Measurements from ENCODE around the gene STX19.

The STX19 gene

DNA sequence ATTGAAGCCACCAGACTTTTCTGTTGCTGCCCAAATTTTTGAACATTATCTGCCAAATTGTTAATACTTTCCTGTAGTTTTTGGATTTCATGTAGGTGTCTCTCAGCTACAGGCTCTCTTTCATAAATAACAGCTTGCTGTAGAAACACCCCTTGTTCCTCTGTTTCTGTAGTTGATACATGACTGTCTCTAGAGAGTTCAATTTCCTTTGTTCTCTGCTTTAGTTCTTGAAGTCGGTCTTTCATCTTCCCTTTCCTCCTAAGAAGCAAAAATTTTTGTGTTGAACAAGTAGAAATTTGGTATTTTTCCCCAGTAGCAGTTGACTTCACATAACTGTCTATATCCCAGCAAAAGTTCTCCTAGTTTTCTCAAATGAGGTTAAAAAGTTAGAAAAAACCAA is 13.4 kb downstream of the STX19 start:
- Mint-ChIP-seq H3K4me3 (no peak overlapping the region), H3K36me3 (ENCODE audit: insufficient read depth) (no peaks in the 10 kb centered on the region), H3K27ac (ENCODE audit: low read depth) (no peak overlapping the region), H3K4me1 (peaks cover 11% of the 10 kb centered on the region), H3K9me3 (no peaks in the 10 kb centered on the region), H3K27me3 (no peaks in the 10 kb centered on the region)
- ATAC-seq (replicated peaks; ENCODE audit: extremely low read depth, poor library complexity, severe bottlenecking) (no peak), DNase-seq (ENCODE audit: low spot score in 2 of 2) (no peak)

DNA sequence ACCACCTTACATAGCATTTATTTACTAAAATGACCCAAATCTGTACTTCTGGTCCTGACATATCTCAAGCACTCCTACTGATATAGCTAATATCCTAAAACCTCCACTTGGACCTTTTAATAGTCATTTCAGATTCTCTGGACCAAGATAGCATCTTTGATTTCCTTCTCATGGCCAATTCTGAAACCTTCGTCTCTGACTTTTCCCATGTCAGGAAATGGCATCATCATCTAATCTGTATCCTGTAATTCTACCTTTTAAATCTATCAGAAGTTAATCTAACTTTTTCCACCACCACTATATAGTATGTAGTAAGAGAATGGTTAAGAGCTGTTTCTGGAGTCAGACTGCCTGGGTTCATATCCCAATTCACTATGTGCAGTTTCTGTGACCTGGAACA is 16.2 kb downstream of the STX19 start:
- DNase-seq (ENCODE audit: low spot score in 2 of 2) (no peak), ATAC-seq (replicated peaks; ENCODE audit: extremely low read depth, poor library complexity, severe bottlenecking) (no peak)
- Mint-ChIP-seq H3K36me3 (ENCODE audit: insufficient read depth) (no peaks in the 10 kb centered on the region), H3K27me3 (no peaks in the 10 kb centered on the region), H3K4me3 (no peak overlapping the region), H3K9me3 (no peaks in the 10 kb centered on the region), H3K27ac (ENCODE audit: low read depth) (no peak overlapping the region), H3K4me1 (peaks cover 6% of the 10 kb centered on the region)

DNA sequence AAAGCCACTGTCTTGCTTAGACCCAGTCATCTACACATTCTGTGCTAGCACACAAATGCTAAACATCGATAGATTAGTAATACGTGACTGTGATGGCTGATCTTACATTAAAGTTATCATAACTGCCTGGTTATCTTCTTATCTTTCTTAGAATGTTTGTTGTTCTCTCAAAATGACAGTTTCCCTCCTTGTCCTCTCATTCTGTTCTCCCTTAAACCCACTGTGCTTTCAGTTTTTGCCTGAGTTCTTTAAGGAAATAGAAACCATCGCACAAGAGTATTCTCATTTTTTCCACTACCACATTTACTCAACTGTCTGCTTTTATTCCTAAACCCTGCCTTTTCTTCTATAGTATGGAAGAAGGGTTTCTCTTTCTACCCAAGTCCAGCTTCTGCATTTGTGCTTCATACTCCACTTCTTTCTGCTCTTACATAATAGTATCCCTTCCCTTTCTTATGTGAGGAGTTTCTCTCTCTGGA is 17.1 kb downstream of the STX19 start:
- Mint-ChIP-seq H3K4me1 (peaks cover 6% of the 10 kb centered on the region), H3K27ac (ENCODE audit: low read depth) (no peak overlapping the region), H3K27me3 (no peaks in the 10 kb centered on the region), H3K36me3 (ENCODE audit: insufficient read depth) (no peaks in the 10 kb centered on the region), H3K9me3 (no peaks in the 10 kb centered on the region), H3K4me3 (no peak overlapping the region)
- DNase-seq (ENCODE audit: low spot score in 2 of 2) (no peak), ATAC-seq (replicated peaks; ENCODE audit: extremely low read depth, poor library complexity, severe bottlenecking) (no peak)

DNA sequence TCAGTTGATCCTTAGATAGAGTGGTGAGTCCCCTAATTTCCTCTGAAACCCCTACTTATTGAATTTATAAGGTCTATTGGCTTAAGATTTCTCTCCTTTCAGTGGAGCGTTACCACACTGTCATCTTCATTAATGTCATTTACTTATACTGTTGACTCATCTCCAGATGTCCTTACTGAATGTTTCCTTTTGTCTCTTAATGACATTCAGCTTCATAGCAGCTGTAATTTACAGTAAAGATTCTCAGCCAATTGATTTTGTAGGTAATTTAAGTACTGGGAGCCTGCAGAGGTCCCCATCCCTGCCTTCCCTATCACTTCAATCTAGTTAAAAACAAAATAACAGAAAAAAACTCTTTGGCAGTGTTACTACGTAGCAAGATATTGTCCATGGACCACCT is 18.8 kb downstream of the STX19 start:
- Mint-ChIP-seq H3K9me3 (no peaks in the 10 kb centered on the region), H3K4me3 (no peak overlapping the region), H3K36me3 (ENCODE audit: insufficient read depth) (no peaks in the 10 kb centered on the region), H3K27ac (ENCODE audit: low read depth) (no peak overlapping the region), H3K4me1 (peaks cover 6% of the 10 kb centered on the region), H3K27me3 (no peaks in the 10 kb centered on the region)
- no peak for ATAC-seq (replicated peaks; ENCODE audit: extremely low read depth, poor library complexity, severe bottlenecking)
- DNase-seq (ENCODE audit: low spot score in 2 of 2) = no peak

DNA sequence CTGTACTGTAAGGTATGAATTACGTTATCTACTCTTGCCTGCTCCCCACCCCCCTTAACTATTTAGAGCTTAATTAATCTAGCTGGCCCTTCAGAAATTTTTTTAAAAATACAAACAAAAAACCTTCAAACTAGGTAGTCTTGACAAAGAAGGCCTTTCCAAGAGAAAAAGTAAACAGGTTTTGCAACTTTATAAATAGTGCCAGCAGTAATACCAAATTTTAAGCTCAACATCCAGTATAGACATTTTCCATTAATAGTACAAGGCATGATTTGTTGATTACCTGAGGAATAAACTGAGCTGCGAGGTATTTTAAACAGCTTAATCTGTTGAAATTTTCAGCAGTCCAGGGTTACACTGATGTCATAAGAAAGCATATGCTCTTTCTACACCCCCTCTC is 20.1 kb downstream of the STX19 start:
- no peak for DNase-seq (ENCODE audit: low spot score in 2 of 2)
- no peaks in the 10 kb centered on the region for H3K27me3 Mint-ChIP-seq
- no peak for ATAC-seq (replicated peaks; ENCODE audit: extremely low read depth, poor library complexity, severe bottlenecking)

DNA sequence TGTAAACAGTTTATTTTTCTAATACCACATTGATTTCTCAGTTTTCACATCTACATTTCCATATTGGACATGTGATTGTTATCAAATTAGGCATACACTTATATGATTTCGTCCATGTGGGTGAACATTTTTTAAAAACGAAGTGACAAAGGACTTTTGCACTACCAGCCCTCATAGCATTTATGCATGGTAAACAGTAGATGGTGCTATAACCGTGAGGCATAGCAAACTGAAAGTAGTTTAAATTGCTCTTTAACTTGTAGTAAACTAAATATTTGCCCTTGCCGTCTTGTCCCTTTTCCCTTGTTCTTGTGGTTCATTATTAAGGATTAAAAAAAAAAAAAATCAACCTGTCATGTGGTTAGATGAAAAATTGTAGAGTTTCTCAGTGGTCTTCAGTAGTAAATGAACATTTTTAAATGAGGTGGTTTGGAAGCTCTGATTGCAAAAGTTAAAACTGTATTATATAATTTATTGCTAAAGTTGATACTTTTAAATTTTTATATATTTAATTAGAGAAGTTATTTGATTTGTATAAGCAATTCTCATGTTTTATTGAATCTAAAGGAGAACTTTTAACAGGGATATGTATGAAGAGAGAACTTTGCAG is 24.0 kb downstream of the STX19 start:
- ATAC-seq (replicated peaks; ENCODE audit: extremely low read depth, poor library complexity, severe bottlenecking) (peak; percentile 71), DNase-seq (ENCODE audit: low spot score in 2 of 2) (no peak)
- Mint-ChIP-seq H3K4me1 (no peaks in the 10 kb centered on the region), H3K27ac (ENCODE audit: low read depth) (peak overlapping the region; percentile 47), H3K36me3 (ENCODE audit: insufficient read depth) (peaks cover 3% of the 10 kb centered on the region), H3K9me3 (no peaks in the 10 kb centered on the region), H3K4me3 (peak overlapping the region; percentile 46), H3K27me3 (no peaks in the 10 kb centered on the region)

More for the DNA sequence above, 20.1 kb downstream of the STX19 start:
- H3K36me3 Mint-ChIP-seq (ENCODE audit: insufficient read depth) = no peaks in the 10 kb centered on the region
- no peaks in the 10 kb centered on the region for H3K9me3 Mint-ChIP-seq
- H3K4me3 Mint-ChIP-seq = no peak overlapping the region
- H3K4me1 Mint-ChIP-seq = peaks cover 6% of the 10 kb centered on the region
- H3K27ac Mint-ChIP-seq (ENCODE audit: low read depth) = no peak overlapping the region

DNA sequence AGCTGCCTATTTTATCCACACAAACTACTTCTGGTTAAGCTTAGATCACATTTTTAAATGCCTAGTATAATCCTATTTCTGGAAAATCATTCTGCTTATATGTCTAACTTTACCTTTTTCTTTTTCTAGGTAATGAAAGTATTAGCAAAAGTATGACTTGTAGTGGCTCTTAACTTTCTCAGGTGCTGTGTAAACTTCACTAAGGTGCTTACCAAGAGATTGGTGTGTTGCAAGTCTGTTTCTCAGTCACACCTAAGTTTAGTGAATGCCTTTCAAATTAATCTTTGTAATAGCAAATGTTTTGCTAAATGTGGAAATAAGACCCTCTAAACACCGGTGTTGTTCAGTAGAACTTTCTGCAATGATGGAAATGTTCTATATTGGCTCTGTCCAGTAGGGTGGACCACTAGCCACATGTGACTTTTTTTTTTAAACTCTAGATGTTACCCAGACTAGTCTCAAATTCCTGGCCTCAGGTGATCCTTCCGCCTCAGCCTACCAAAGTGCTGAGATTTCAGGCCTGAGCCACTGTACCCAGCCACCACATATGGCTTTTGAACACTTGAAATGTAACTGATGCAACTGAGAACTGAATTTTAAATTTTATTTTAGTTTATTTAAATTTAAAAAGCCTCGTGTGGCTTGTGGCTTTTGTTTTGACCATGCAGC is 26.4 kb downstream of the STX19 start:
- Mint-ChIP-seq H3K27ac (ENCODE audit: low read depth) (no peak overlapping the region), H3K27me3 (no peaks in the 10 kb centered on the region), H3K4me3 (no peak overlapping the region), H3K9me3 (no peaks in the 10 kb centered on the region), H3K4me1 (no peaks in the 10 kb centered on the region), H3K36me3 (ENCODE audit: insufficient read depth) (peaks cover 5% of the 10 kb centered on the region)
- ATAC-seq (replicated peaks; ENCODE audit: extremely low read depth, poor library complexity, severe bottlenecking) = no peak
- DNase-seq (ENCODE audit: low spot score in 2 of 2) = no peak

DNA sequence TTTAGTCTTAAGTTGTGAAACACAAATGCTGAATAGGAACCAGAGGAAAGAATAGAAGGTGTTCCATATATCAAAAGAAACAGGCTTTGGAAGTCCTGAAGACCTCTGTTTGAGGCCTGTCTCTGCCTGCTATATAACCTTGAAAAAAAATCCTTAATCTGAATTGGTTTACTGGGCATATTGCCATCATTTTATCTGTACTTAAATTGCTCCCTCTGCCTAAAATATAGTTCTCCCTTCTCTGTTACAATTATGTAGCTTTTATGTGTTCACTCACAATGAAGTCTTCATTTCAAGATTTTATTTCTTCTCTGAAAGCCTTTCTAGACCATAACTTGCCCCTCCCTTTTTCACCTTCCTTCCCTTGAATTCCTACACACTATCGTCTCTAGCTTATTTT is 27.2 kb downstream of the STX19 start:
- no peak for DNase-seq (ENCODE audit: low spot score in 2 of 2)
- Mint-ChIP-seq H3K27ac (ENCODE audit: low read depth) (peak overlapping the region; percentile 2), H3K4me3 (no peak overlapping the region), H3K27me3 (no peaks in the 10 kb centered on the region), H3K4me1 (no peaks in the 10 kb centered on the region), H3K36me3 (ENCODE audit: insufficient read depth) (peaks cover 5% of the 10 kb centered on the region), H3K9me3 (no peaks in the 10 kb centered on the region)
- ATAC-seq (replicated peaks; ENCODE audit: extremely low read depth, poor library complexity, severe bottlenecking) = no peak

DNA sequence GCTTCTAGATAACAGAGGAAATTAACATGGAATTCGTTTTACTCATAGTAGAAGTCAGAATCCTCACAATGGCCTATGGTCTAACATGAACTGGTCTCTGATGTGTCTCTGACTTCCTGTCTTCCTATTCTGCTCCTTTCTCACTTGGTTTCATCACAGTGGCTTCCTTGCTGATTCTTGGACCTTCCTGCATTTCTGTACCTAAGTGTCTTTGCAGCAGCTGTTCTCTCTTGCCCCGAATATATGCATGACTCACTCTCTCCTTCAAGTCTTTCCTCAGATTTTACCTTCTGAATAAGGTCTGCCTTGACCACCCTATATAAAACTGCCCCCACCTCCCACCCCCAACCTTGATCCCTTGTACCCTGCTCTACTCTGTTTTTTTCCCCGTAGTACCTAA is 34.3 kb downstream of the STX19 start:
- Mint-ChIP-seq H3K27ac (ENCODE audit: low read depth) (no peak overlapping the region), H3K36me3 (ENCODE audit: insufficient read depth) (peaks cover 2% of the 10 kb centered on the region), H3K27me3 (no peaks in the 10 kb centered on the region), H3K9me3 (no peaks in the 10 kb centered on the region), H3K4me3 (no peak overlapping the region), H3K4me1 (peaks cover 16% of the 10 kb centered on the region)
- DNase-seq (ENCODE audit: low spot score in 2 of 2) (no peak), ATAC-seq (replicated peaks; ENCODE audit: extremely low read depth, poor library complexity, severe bottlenecking) (no peak)

DNA sequence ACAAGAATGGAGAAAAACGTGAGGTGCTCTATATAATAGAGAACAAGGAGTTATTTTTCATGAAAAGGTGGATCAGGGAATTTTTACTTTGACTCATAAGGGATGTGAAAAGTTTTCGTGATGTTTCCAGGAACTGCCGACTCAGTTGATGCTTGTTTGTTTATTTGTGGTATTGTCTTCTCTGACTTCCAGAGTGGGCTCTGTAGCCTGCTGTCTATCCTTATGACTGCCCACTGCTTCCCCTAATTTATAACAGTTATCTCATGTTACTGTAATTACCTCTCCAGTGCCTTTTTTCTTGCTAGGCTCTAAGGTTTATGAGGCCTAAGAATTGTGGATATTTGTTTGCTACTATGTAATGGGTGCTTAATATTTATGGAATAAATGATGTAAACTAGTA is 36.2 kb downstream of the STX19 start:
- no peaks in the 10 kb centered on the region for H3K9me3 Mint-ChIP-seq
- no peaks in the 10 kb centered on the region for H3K36me3 Mint-ChIP-seq (ENCODE audit: insufficient read depth)
- DNase-seq (ENCODE audit: low spot score in 2 of 2) (no peak), ATAC-seq (replicated peaks; ENCODE audit: extremely low read depth, poor library complexity, severe bottlenecking) (no peak)
- H3K4me3 Mint-ChIP-seq = no peak overlapping the region
- H3K27me3 Mint-ChIP-seq = no peaks in the 10 kb centered on the region
- H3K4me1 Mint-ChIP-seq = peaks cover 16% of the 10 kb centered on the region
- H3K27ac Mint-ChIP-seq (ENCODE audit: low read depth) = no peak overlapping the region

DNA sequence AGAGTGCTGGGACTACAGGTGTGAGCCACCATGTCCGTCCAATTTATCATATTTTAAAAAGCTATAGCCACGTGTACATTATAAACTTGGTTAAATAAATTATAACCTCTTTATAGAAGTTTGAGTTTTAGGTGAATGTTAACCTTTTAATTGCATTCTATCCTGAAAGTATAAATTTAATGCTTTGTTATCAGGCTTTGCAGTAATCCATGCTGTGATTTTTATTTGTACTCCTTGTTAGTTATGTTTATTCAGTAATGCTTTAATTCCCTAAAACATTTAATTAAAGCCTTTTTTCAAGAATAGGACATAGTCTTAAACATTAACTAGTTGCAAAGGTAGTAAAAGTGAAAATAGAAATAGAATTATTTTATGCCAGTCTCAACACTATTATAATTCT is 36.8 kb downstream of the STX19 start:
- no peak for DNase-seq (ENCODE audit: low spot score in 2 of 2)
- Mint-ChIP-seq H3K4me3 (no peak overlapping the region), H3K4me1 (peaks cover 16% of the 10 kb centered on the region), H3K27me3 (no peaks in the 10 kb centered on the region), H3K27ac (ENCODE audit: low read depth) (no peak overlapping the region), H3K36me3 (ENCODE audit: insufficient read depth) (no peaks in the 10 kb centered on the region), H3K9me3 (no peaks in the 10 kb centered on the region)
- ATAC-seq (replicated peaks; ENCODE audit: extremely low read depth, poor library complexity, severe bottlenecking) = no peak

DNA sequence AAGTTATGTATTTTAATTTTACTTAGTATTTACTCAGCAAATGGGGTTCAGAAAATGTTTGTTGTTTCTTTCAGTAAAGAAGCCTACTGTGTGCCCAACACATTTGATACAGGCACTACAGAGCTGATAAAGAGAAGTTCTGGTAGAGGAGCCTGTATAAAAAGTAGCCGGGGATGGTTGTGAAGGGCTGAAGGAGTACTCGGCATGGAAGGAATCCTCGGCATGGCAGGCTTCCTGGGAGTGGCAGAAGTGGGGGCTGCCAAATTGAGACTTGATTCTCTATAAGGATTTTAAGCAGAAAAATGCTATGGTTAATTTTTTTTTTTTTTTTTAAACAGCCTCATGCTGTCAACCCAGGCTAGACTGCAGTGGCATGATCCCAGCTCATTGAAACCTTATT is 39.2 kb downstream of the STX19 start:
- no peak for ATAC-seq (replicated peaks; ENCODE audit: extremely low read depth, poor library complexity, severe bottlenecking)
- H3K4me1 Mint-ChIP-seq = peaks cover 9% of the 10 kb centered on the region
- H3K9me3 Mint-ChIP-seq = no peaks in the 10 kb centered on the region
- no peaks in the 10 kb centered on the region for H3K27me3 Mint-ChIP-seq
- H3K4me3 Mint-ChIP-seq = no peak overlapping the region
- DNase-seq (ENCODE audit: low spot score in 2 of 2) = no peak
- H3K27ac Mint-ChIP-seq (ENCODE audit: low read depth) = no peak overlapping the region
- H3K36me3 Mint-ChIP-seq (ENCODE audit: insufficient read depth) = no peaks in the 10 kb centered on the region

DNA sequence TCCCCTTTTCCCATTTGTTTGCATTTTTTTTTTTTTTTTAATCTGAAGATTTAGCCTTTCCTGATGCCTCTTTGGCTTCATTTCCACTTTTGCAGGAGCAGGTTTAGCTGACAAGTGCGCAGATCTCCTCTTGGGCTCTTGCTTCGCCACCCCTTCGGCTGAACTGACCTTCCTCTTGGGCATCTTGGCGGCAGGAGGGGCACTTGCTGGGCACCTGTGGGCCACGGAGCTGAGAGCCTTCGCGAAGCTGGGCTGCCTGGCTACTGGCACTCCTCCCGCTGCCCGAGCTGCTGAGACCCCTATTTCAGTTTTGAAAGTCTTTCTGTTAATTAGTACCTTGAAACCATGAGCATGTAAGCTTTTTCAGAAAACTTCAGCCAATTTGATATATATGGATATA is 39.6 kb downstream of the STX19 start:
- H3K4me1 Mint-ChIP-seq = peaks cover 5% of the 10 kb centered on the region
- H3K36me3 Mint-ChIP-seq (ENCODE audit: insufficient read depth) = no peaks in the 10 kb centered on the region
- H3K27me3 Mint-ChIP-seq = no peaks in the 10 kb centered on the region
- DNase-seq (ENCODE audit: low spot score in 2 of 2) (no peak), ATAC-seq (replicated peaks; ENCODE audit: extremely low read depth, poor library complexity, severe bottlenecking) (no peak)
- no peak overlapping the region for H3K4me3 Mint-ChIP-seq
- H3K9me3 Mint-ChIP-seq = no peaks in the 10 kb centered on the region
- H3K27ac Mint-ChIP-seq (ENCODE audit: low read depth) = no peak overlapping the region

Data from central memory CD8-positive, alpha-beta T cell (primary cell).